HEK293T (cell line): ENCODE measurements around the gene APOL4.
"Not testable (repeated sequence)": the region's sequence is repeated elsewhere in the genome, so short reads cannot be mapped to it uniquely, and the experiment has no call there.

Experiments
- CTCF ChIA-PET: fragments of 350-600 bp; formaldehyde crosslinking; extraction: SDS; loops from one replicate; lab custom pipeline; 2021; ENCODE audit warnings: antibody characterized with exemption, inconsistent platforms; lab: Yijun Ruan, JAX
- POLR2A ChIA-PET: fragments of 350-600 bp; formaldehyde crosslinking; extraction: SDS; loops from one replicate; lab custom pipeline; 2020; ENCODE audit warnings: antibody characterized with exemption, inconsistent platforms; lab: Yijun Ruan, JAX
- DNase-seq: peaks from one replicate; pipeline ENCODE4 v3.0.0; 2012; ENCODE audit warnings: mixed read lengths; ENCODE audit errors: extremely low spot score
- ARNT ChIP-seq: fragments of 450-650 bp; IDR thresholded peaks from 2 replicates; pipeline ENCODE4 v1.6.1; 2017; ENCODE audit warnings: mild to moderate bottlenecking
- BHLHE40 ChIP-seq: fragments of 450-650 bp; IDR thresholded peaks from 2 replicates; pipeline ENCODE4 v1.6.1; 2016; ENCODE audit warnings: mild to moderate bottlenecking, moderate library complexity, borderline replicate concordance
- CTBP1 ChIP-seq: fragments of 450-650 bp; IDR thresholded peaks from 2 replicates; pipeline ENCODE4 v1.6.1; 2016; ENCODE audit warnings: borderline replicate concordance
- ELF4 ChIP-seq: fragments of 450-650 bp; IDR thresholded peaks from 2 replicates; pipeline ENCODE4 v1.6.1; 2017; ENCODE audit warnings: antibody characterized with exemption
- FOXA1 ChIP-seq: fragments of 450-650 bp; IDR thresholded peaks from 2 replicates; pipeline ENCODE4 v1.6.1; 2016; ENCODE audit warnings: mild to moderate bottlenecking
- FOXK2 ChIP-seq: fragments of 450-650 bp; IDR thresholded peaks from 2 replicates; pipeline ENCODE4 v1.6.1; 2016; ENCODE audit warnings: mild to moderate bottlenecking
- FOXM1 ChIP-seq: fragments of 450-650 bp; IDR thresholded peaks from 2 replicates; pipeline ENCODE4 v1.6.1; 2017; ENCODE audit warnings: mild to moderate bottlenecking, borderline replicate concordance
- HDGF ChIP-seq: fragments of 450-650 bp; IDR thresholded peaks from 2 replicates; pipeline ENCODE4 v1.6.1; 2017; ENCODE audit warnings: antibody characterized with exemption, borderline replicate concordance
- L3MBTL2 ChIP-seq: fragments of 450-650 bp; conservative IDR thresholded peaks from 2 replicates; pipeline ENCODE4 v1.6.1; 2016; ENCODE audit warnings: mild to moderate bottlenecking
- LEF1 ChIP-seq: fragments of 450-650 bp; IDR thresholded peaks from 2 replicates; pipeline ENCODE4 v1.6.1; 2017; ENCODE audit warnings: mild to moderate bottlenecking, borderline replicate concordance
- NFRKB ChIP-seq: fragments of 450-650 bp; IDR thresholded peaks from 2 replicates; pipeline ENCODE4 v1.6.1; 2016; ENCODE audit warnings: mild to moderate bottlenecking, moderate library complexity
- PKNOX1 ChIP-seq: fragments of 450-650 bp; IDR thresholded peaks from 2 replicates; pipeline ENCODE4 v1.6.1; 2016
- SP1 ChIP-seq: fragments of 450-650 bp; IDR thresholded peaks from 2 replicates; pipeline ENCODE4 v1.6.1; 2017
- SUZ12 ChIP-seq: fragments of 450-650 bp; IDR thresholded peaks from 2 replicates; pipeline ENCODE4 v1.6.1; 2016; ENCODE audit warnings: mild to moderate bottlenecking
- TARDBP ChIP-seq: fragments of 450-650 bp; IDR thresholded peaks from 2 replicates; pipeline ENCODE4 v1.6.1; 2016
- ZNF384 ChIP-seq: fragments of 450-650 bp; IDR thresholded peaks from 2 replicates; pipeline ENCODE4 v1.6.1; 2016

Gene APOL4

DNA sequence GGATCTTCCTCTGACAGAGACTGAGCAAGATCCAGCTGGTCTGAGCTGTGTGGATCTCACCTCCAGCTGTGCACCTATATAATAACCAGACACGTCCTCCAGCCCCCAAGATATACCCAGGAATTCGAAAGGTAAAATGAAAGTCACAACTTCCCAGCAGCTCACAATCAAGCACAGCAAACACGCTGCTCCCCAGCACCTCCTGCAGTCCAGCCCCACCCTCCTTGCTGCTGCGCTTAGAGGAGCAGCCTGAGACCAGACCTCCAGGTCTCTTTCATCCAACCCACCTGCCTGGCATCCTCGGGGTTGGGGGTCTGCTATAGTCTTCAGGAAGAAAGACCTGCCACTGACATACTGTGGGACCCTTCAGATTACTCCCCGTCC lies 3.0 kb upstream of the APOL4 start:
- DNase-seq, result no peak
- ChIA-PET POLR2A (no interaction called here), CTCF (no interaction called here)
- TF ChIP-seq FOXM1 (no peak), ZNF384 (no peak), ELF4 (no peak), PKNOX1 (no peak), LEF1 (no peak), FOXA1 (no peak), L3MBTL2 (no peak), CTBP1 (no peak), BHLHE40 (no peak), HDGF (no peak), TARDBP (no peak), ARNT (no peak), SUZ12 (no peak), SP1 (no peak), NFRKB (no peak)

GRCh38 chr22:36204001-36204631 lies 2.5 kb upstream of the APOL4 start:
- POLR2A ChIA-PET, result no interaction called here
- CTCF ChIA-PET, result no interaction called here
- no peak for TF ChIP-seq BHLHE40
- no peak for TF ChIP-seq FOXK2
- TF ChIP-seq TARDBP, result no peak
- no peak for TF ChIP-seq HDGF
- no peak for TF ChIP-seq LEF1
- DNase-seq, result no peak

DNA sequence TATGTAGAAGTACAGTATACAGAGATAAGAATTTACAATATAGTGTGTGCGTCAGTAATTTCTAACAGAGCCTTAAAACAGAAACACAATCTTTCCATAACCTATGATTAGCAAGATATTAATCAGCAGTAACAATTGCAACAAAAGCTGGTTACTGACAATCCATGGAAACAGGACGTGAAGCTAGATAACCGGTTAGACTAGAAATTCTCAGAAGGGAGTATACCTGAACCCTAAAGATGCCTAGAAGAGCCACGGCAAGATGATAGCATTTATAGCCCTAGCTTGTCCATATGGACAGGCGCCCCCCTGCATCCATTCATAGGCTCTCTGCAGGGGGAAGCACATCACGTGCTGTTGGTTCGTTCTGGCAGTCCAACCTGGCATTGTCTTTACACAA lies 1.8 kb upstream of the APOL4 start:
- CTCF ChIA-PET, result interaction anchor here (1.5 kb wide), 1 partner anchor 83 kb away, joined by 5 read pairs; no protein-coding TSS in a partner anchor
- DNase-seq, POLR2A ChIA-PET: not testable (repeated sequence)

DNA sequence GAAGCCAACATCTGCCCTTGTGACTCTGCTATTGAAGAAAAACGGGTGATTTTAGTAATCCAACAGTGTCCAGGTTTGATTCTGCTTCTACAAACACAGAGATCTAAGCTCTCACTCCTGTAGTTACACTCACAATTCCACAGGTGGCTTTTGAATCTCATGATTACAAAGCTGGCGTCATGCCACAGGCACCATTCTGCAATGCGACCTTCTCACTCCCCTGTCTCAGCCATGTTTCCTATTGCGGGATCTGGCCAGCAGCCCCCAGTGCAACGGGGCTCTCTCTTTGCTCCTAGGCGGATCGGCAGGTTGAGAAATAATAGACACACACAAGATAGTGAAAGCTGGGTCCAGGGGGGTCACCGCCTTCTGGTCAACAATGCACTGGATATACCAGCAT lies 1.3 kb upstream of the APOL4 start:
- POLR2A ChIA-PET, DNase-seq: not testable (repeated sequence)
- CTCF ChIA-PET, result interaction anchor here (0.7 to 1.5 kb wide), 3 partner anchors 23 to 83 kb away, joined by 3 to 5 read pairs (median 4); partner anchors contain the start of gene APOL2

GRCh38 chr22:36201025-36201424 lies 584 bp downstream of the APOL4 start:
- CTCF ChIA-PET, result not testable (repeated sequence)

DNA sequence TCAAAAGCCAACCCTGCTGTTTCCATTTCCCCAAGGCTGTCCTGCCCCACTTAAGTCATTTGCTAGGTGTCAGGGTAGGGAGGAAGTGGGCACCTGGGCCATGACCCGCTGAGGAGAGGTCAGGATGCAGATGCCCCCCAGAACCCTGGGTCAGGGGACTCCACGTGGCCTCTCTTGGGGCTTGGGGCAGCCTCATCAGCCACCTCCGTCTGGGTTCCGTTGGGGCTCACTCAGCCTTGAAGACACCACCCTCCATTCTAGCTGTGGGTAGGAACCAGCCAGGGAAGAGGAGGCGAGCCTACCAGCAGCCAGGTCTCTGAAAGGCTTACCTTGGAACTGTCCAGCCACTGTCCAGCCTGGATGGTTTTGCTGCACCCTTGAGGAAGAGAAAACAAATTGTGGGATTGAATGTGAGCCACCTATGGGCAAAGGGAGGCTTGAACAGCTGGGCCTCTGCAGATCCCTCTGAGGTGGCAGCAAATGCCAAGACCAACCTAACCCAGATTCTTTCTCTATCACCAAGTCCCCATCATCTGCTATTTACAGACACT lies 2.5 kb downstream of the APOL4 start:
- TF ChIP-seq CTBP1 (no peak), FOXM1 (no peak), TARDBP (no peak), L3MBTL2 (no peak), FOXK2 (no peak), SUZ12 (no peak), HDGF (no peak), LEF1 (no peak), BHLHE40 (no peak), FOXA1 (no peak)
- ChIA-PET CTCF (no interaction called here), POLR2A (no interaction called here)
- no peak for DNase-seq

More at GRCh38 chr22:36201025-36201424, 584 bp downstream of the APOL4 start:
- DNase-seq, POLR2A ChIA-PET: not testable (repeated sequence)

DNA sequence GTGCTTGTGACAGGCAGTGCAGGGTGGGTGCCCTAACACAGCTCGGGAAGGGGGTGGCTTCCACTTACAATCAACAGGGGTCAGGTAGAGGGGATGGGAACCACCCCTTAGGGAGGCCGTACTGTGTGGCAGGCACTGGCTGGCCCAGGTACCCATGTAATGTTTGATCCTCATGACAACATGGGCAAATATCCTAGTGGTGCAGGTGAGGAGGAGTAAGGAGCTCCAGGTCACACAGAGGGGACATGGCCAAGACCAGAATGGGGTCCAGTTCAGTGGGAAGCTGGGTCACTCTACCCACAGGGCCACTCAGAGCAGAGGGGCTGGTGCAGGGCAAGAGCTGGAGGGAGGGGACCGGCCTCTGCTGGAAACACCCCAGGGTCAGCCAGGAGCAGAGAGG lies 3.1 kb downstream of the APOL4 start:
- CTCF ChIA-PET, result no interaction called here
- no peak for DNase-seq
- TF ChIP-seq HDGF, result no peak
- TF ChIP-seq ARNT, result no peak
- no peak for TF ChIP-seq L3MBTL2
- TF ChIP-seq FOXK2, result no peak
- no peak for TF ChIP-seq NFRKB
- TF ChIP-seq BHLHE40, result no peak
- no peak for TF ChIP-seq SUZ12
- no peak for TF ChIP-seq TARDBP
- no peak for TF ChIP-seq ELF4
- no peak for TF ChIP-seq FOXM1
- POLR2A ChIA-PET, result interaction anchor here (1.0 kb wide), 1 partner anchor 283 kb away, joined by 3 read pairs; the partner anchor contains the start of gene TXN2

DNA sequence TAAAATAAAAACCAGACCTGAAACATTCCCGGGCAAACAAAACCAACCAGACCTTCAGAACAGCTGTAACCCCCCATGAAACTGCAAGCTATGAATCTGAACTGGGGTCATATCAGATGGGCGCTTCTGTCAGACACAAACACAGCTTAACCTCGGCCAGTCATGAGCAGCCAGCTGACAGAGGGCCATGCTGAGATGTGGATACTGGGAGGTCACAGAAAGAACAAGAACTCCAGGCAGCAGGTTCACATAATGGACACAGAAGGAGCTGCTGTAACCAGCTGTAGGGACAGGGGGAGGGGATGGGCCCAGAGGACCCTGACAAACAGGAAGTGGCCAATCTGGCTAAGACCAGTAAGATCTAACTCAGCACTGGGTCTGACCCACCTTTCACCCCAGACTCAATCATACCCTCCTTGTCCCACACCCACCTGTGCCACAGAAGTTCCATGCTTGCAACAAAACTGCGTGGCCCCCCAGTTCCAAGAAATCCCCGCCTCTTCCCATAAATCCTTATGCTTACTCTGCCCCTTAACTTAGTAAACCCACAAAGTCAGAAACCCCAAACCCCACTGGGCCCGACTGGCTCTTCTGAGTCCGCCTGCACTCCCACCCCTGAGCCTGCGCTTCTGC lies 4.0 kb downstream of the APOL4 start:
- TF ChIP-seq TARDBP (no peak), ZNF384 (no peak), ELF4 (no peak), LEF1 (no peak), SP1 (no peak), FOXM1 (no peak), CTBP1 (no peak), HDGF (no peak), PKNOX1 (no peak), FOXA1 (no peak), ARNT (no peak), L3MBTL2 (no peak), NFRKB (no peak), SUZ12 (no peak), BHLHE40 (no peak), FOXK2 (no peak)
- no peak for DNase-seq
- ChIA-PET POLR2A (interaction anchor here (0.6 to 1.0 kb wide), 3 partner anchors 38 to 284 kb away, joined by 3 read pairs; partner anchors contain the start of genes APOL2 and TXN2), CTCF (interaction anchor here (0.7 to 1.1 kb wide), 2 partner anchors 14 to 79 kb away, joined by 3 to 4 read pairs; no protein-coding TSS in a partner anchor)
